Measurements from ENCODE around the gene BAZ1B.

DNA sequence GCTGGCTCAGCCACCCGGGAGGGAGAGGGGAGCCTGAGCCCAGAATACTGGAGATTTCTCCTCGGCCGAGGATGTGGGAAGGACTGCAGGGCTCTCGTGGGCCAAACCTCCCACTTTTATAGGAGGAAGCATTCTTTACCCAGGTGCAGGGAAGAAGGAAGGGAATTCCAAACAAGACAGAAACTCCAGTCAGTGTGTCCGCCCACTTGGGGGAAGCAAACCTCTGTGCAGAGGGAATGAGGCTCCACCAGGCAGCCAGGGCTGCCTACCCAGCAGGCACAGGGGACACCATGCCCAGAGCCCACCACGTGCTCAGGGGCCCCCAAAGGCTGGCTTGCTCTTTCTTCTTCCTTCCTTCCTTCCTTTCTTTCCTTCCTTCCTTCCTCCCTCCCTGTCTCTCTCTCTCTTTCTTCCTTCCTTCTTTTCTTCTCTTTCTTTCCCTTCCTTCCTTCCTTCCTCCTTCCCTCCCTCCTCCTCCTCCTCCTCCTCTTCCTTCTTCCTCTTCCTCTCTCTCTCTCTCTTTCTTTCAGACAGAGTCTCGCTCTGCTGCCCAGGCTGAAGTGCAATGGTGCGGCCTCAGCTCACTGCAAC is 103.9 kb downstream of the BAZ1B start:
- TF ChIP-seq POU6F1 (CRISPR knock-in tag; IDR thresholded peaks at IDR 0.05; ENCODE audit: borderline replicate concordance, low read depth), result no peak
- TF ChIP-seq, protein P1, sequence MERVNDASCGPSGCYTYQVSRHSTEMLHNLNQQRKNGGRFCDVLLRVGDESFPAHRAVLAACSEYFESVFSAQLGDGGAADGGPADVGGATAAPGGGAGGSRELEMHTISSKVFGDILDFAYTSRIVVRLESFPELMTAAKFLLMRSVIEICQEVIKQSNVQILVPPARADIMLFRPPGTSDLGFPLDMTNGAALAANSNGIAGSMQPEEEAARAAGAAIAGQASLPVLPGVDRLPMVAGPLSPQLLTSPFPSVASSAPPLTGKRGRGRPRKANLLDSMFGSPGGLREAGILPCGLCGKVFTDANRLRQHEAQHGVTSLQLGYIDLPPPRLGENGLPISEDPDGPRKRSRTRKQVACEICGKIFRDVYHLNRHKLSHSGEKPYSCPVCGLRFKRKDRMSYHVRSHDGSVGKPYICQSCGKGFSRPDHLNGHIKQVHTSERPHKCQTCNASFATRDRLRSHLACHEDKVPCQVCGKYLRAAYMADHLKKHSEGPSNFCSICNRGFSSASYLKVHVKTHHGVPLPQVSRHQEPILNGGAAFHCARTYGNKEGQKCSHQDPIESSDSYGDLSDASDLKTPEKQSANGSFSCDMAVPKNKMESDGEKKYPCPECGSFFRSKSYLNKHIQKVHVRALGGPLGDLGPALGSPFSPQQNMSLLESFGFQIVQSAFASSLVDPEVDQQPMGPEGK (CRISPR knock-in tag; IDR thresholded peaks at IDR 0.05; ENCODE audit: borderline replicate concordance), result no peak
- no peak for TF ChIP-seq ARNTL (CRISPR knock-in tag; IDR thresholded peaks at IDR 0.05; ENCODE audit: borderline replicate concordance, low read depth)
- TF ChIP-seq ZFP30 (CRISPR knock-in tag; IDR thresholded peaks at IDR 0.05), result no peak
- TF ChIP-seq TOX (CRISPR knock-in tag; IDR thresholded peaks at IDR 0.05; ENCODE audit: borderline replicate concordance), result no peak
- TF ChIP-seq RARB (CRISPR knock-in tag; IDR thresholded peaks at IDR 0.05), result no peak
- no peak for TF ChIP-seq CSRNP3 (CRISPR knock-in tag; IDR thresholded peaks at IDR 0.05)
- TF ChIP-seq ZNF8 (CRISPR knock-in tag; IDR thresholded peaks at IDR 0.05), result no peak
- no peak for TF ChIP-seq ESRRG (CRISPR knock-in tag; IDR thresholded peaks at IDR 0.05)
- TF ChIP-seq CSDC2 (CRISPR knock-in tag; IDR thresholded peaks at IDR 0.05), result no peak
- TF ChIP-seq ZC3H10 (CRISPR knock-in tag; IDR thresholded peaks at IDR 0.05), result no peak
- TF ChIP-seq CREB5 (CRISPR knock-in tag; IDR thresholded peaks at IDR 0.05; ENCODE audit: low read depth), result no peak
- no peak for TF ChIP-seq TSHZ2 (CRISPR knock-in tag; IDR thresholded peaks at IDR 0.05)
- no peak for TF ChIP-seq ZNF565 (CRISPR knock-in tag; conservative IDR thresholded peaks at IDR 0.05; ENCODE audit: low read depth)

All from SK-N-SH treated with all-trans-retinoic acid at 6 μM for 48 hours (cell line).